Pancreas (tissue), 10 donors: ENCODE results near the gene PARM1. TPM values are rescaled to one million over a fixed set of nuclear protein-coding genes. Genes with fewer than 3 reads are reported as not detected.

Experiments
- ATAC-seq, 4 donors: fragments of 200-7000 bp; cut with Tn5 transposase; one replicate each; pipeline versions ENCODE4 v1.8.0 to v1.9.1; 2020; ENCODE audit warnings: mild to moderate bottlenecking in 4 of 4, moderate library complexity in 4 of 4
- DNase-seq, 6 donors: peaks; one replicate each; pipeline ENCODE4 v3.0.0-alpha.2; 2020
- FAIRE-seq: peaks from 2 replicates; lab custom pipeline; 2012; peaks lifted over from hg19 to GRCh38; lab: Jason Lieb, UNC
- H3K27ac ChIP-seq, 4 donors: fragments of 200-600 bp; sonication (generic); 1 replicate in 3 of 4; 2 replicates in 1 of 4; pipeline versions ENCODE4 v1.5.0 to v1.8.0; 2020
- H3K27me3 ChIP-seq, 4 donors: fragments of 200-600 bp; one replicate each; pipeline ENCODE4 v1.8.0; 2021
- H3K36me3 ChIP-seq, 3 donors: fragments of 200-600 bp; sonication (generic) in 1 of 3; one replicate each; pipeline versions ENCODE4 v1.5.0 to v1.8.0; 2020 to 2021
- H3K4me1 ChIP-seq, 3 donors: fragments of 200-600 bp; one replicate each; pipeline ENCODE4 v1.8.0; 2021
- H3K4me3 ChIP-seq, 4 donors: fragments of 200-600 bp; sonication (generic) in 2 of 4; one replicate each; pipeline versions ENCODE4 v1.5.0 to v1.8.0; 2020 to 2021
- H3K9me3 ChIP-seq, 4 donors: fragments of 200-600 bp; one replicate each; pipeline ENCODE4 v1.8.0; 2021
- CTCF ChIP-seq, 4 donors: fragments of 200-600 bp; sonication (generic) in 3 of 4; IDR thresholded peaks; one replicate each; pipeline versions ENCODE4 v1.5.0 to v1.8.0; 2021; ENCODE audit warnings: antibody characterized with exemption in 4 of 4
- WGBS, 2 donors: extraction: QIAGEN DNeasy Blood & Tissue Kit; methylation state at CpG; one replicate each; pipeline ENCODE4 v1.1.7; 2013; 5-methylcytosine and 5-hydroxymethylcytosine counted together
- intact Hi-C, 3 donors: fragments of 100-400 bp; cut with DNase I; formaldehyde crosslinking; loops; one replicate each; pipeline versions ENCODE4 v1.11.1 to v1.14.2; 2022
- polyA plus RNA-seq, 2 donors: library from polyadenylated mRNA; stranded (reverse); fragments of 200-250 nt; gene quantifications; one replicate each; pipeline ENCODE4 v1.2.3, GENCODE V29; 2013
- total RNA-seq, 6 donors: library from RNA; stranded (reverse); fragmentation: NEBNext Ultra II Directional in 4 of 6; extraction: Animal tissue kit (Norgen Biotek cat#: 25700) in 4 of 6; gene quantifications; one replicate each; pipeline versions ENCODE4 v1.2.1 to v1.2.4, GENCODE V29; 2021 to 2023
- donor health status: healthy with polysubstance abuse.
- donor health status: DM: no; HTN: no; CAD: no; lungs with moderate emphysema.
- donor health status: DM: no; HTN: no; CAD: no.
- donor health status: control.
- donor health status: control.
- donor health status: Bipolar disorder and iron deficiency.
- donor health status: DM: yes; HTN: yes; CAD: no.
- donor health status: DM: no; HTN: no; CAD: no.
- donor health status: DM: no; HTN: no; CAD: no.
- donor health status: DM: yes; HTN: yes; CAD: no.

Gene PARM1
- total and polyA plus RNA-seq, 8 donors: 8.3 to 29.7 (median 24.5) TPM

- H3K4me1 ChIP-seq: no peaks in the 10 kb centered on the region
- no peak overlapping the region for H3K27ac ChIP-seq
- DNase-seq: no peak
- intact Hi-C loops: no loop called here
- no peak overlapping the region for H3K4me3 ChIP-seq
- no peaks in the 10 kb centered on the region for H3K36me3 ChIP-seq
- FAIRE-seq: no peak
- ATAC-seq: no peak
- WGBS, 2 donors: 74 to 90% methylated on average over 4 of the region's 4 CpGs
- TF ChIP-seq CTCF (IDR thresholded peaks at IDR 0.05): no peak
- H3K9me3 ChIP-seq: no peaks in the 10 kb centered on the region
- no peaks in the 10 kb centered on the region for H3K27me3 ChIP-seq
These were observed 20.7 kb downstream of the PARM1 start for GRCh38 chr4:74953647-74954046.

- no peak for FAIRE-seq
- WGBS, 2 donors: 92% methylated on average over 2 of the region's 2 CpGs
- H3K4me3 ChIP-seq: no peak overlapping the region
- no peaks in the 10 kb centered on the region for H3K9me3 ChIP-seq
- ATAC-seq: no peak
- TF ChIP-seq CTCF (IDR thresholded peaks at IDR 0.05): no peak
- no peaks in the 10 kb centered on the region for H3K4me1 ChIP-seq
- H3K27me3 ChIP-seq: no peaks in the 10 kb centered on the region
- intact Hi-C loops: no loop called here
- no peak for DNase-seq
- H3K36me3 ChIP-seq: no peaks in the 10 kb centered on the region
- H3K27ac ChIP-seq: no peak overlapping the region
These were observed 26.0 kb downstream of the PARM1 start for GRCh38 chr4:74958881-74959280.

- no peak for ATAC-seq
- H3K4me3 ChIP-seq: no peak overlapping the region
- intact Hi-C loops: no loop called here
These were observed 28.3 kb downstream of the PARM1 start for GRCh38 chr4:74961230-74961629.

GRCh38 chr4:74962584-74962983 is 29.7 kb downstream of the PARM1 start:
- peaks cover 0 to 8% (median 0%) of the 10 kb centered on the region in 3 donors for H3K4me1 ChIP-seq
- H3K36me3 ChIP-seq: no peaks in the 10 kb centered on the region
- no peak overlapping the region for H3K27ac ChIP-seq
- intact Hi-C loops: no loop called here
- DNase-seq: no peak
- no peak for FAIRE-seq
- H3K9me3 ChIP-seq: no peaks in the 10 kb centered on the region
- H3K4me3 ChIP-seq: no peak overlapping the region
- no peak for ATAC-seq
- H3K27me3 ChIP-seq: no peaks in the 10 kb centered on the region
- TF ChIP-seq CTCF (IDR thresholded peaks at IDR 0.05): no peak

More at GRCh38 chr4:74961230-74961629, 28.3 kb downstream of the PARM1 start:
- Histone ChIP-seq H3K36me3 (no peaks in the 10 kb centered on the region), H3K27ac (no peak overlapping the region), H3K9me3 (no peaks in the 10 kb centered on the region), H3K27me3 (no peaks in the 10 kb centered on the region), H3K4me1 (no peaks in the 10 kb centered on the region)
- DNase-seq (no peak), FAIRE-seq (no peak)
- 93 to 95% methylated on average over 2 of the region's 2 CpGs for WGBS, 2 donors
- TF ChIP-seq CTCF (IDR thresholded peaks at IDR 0.05): no peak

- 21 to 22% methylated on average over 2 of the region's 2 CpGs for WGBS, 2 donors
- Histone ChIP-seq H3K4me3 (no peak overlapping the region), H3K36me3 (no peaks in the 10 kb centered on the region), H3K4me1 (peaks cover 0 to 11% (median 6%) of the 10 kb centered on the region in 3 donors), H3K9me3 (no peaks in the 10 kb centered on the region), H3K27me3 (no peaks in the 10 kb centered on the region), H3K27ac (no peak overlapping the region)
- ATAC-seq (peak; percentile 54 to 84 (median 58)), FAIRE-seq (no peak), DNase-seq (no peak)
- no peak for TF ChIP-seq CTCF (IDR thresholded peaks at IDR 0.05)
- intact Hi-C loops: no loop called here
These were observed 31.4 kb downstream of the PARM1 start for GRCh38 chr4:74964311-74964710.
